RWPE2 (cell line): ENCODE results near the gene FMN1.
A peak's percentile ranks its signal among the peaks of the same experiment; 100 is the strongest.

Source experiments
- ATAC-seq: fragments of 200-7000 bp; cut with Tn5 transposase; 3 replicates; pipeline ENCODE4 v1.9.1; 2021; ENCODE audit warnings: low read depth
- DNase-seq: peaks from one replicate; pipeline ENCODE4 v3.0.0-alpha.2; 2020; ENCODE audit warnings: low spot score
- H3K27ac ChIP-seq: fragments of 450-650 bp; 2 replicates; pipeline ENCODE4 v1.5.1; 2017; ENCODE audit warnings: mild to moderate bottlenecking; ENCODE audit not compliant: poor library complexity, severe bottlenecking
- H3K27me3 ChIP-seq: fragments of 250-450 bp; sonication (Bioruptor Pico); 2 replicates; pipeline ENCODE4 v1.5.1; 2021; ENCODE audit warnings: mild to moderate bottlenecking, moderate library complexity; ENCODE audit not compliant: insufficient read depth, poor library complexity, severe bottlenecking
- H3K36me3 ChIP-seq: fragments of 250-450 bp; sonication (Bioruptor Pico); 2 replicates; pipeline ENCODE4 v1.5.1; 2020; ENCODE audit warnings: low read depth, mild to moderate bottlenecking, moderate library complexity
- H3K4me1 ChIP-seq: fragments of 250-450 bp; sonication (Bioruptor Pico); 2 replicates; pipeline ENCODE4 v1.5.1; 2021; ENCODE audit warnings: mild to moderate bottlenecking, moderate library complexity; ENCODE audit not compliant: insufficient read depth, poor library complexity, severe bottlenecking
- H3K4me3 ChIP-seq: fragments of 250-450 bp; sonication (Bioruptor Pico); 2 replicates; pipeline ENCODE4 v1.5.1; 2021; ENCODE audit warnings: mild to moderate bottlenecking, moderate library complexity; ENCODE audit not compliant: severe bottlenecking
- H3K9me3 ChIP-seq: fragments of 250-450 bp; sonication (Bioruptor Pico); 2 replicates; pipeline ENCODE4 v1.5.1; 2021; ENCODE audit warnings: mild to moderate bottlenecking, moderate library complexity; ENCODE audit not compliant: severe bottlenecking
- TF ChIP-seq, protein P1 (sequence below): fragments of 450-650 bp; IDR thresholded peaks from one replicate; pipeline ENCODE4 v1.5.1; 2017; ENCODE audit warnings: mild to moderate bottlenecking, moderate library complexity; ENCODE audit not compliant: poor library complexity, severe bottlenecking

The FMN1 gene

DNA sequence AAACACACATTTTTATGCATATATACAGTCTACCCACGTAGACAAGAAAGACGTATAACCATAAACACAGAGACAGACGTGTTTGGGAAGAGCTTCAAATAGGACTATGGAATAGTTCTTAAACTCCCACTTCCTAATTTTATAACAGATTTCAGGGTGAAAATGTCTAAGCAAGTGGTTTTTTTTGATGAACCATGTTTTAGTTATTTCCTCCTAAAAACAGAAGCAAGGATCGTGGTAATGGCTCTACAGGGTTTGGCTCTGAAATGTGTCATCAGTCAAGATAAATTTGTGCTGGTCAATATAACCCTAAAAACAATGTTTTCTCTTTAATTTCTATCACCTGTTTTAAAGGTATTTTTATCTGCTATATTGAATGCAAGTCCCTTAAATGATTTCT is 58.2 kb downstream of the FMN1 start:
- DNase-seq, result no peak
- Histone ChIP-seq H3K27me3 (no peaks in the 10 kb centered on the region), H3K36me3 (no peaks in the 10 kb centered on the region), H3K4me3 (no peak overlapping the region), H3K27ac (no peak overlapping the region), H3K9me3 (no peaks in the 10 kb centered on the region), H3K4me1 (peaks cover 12% of the 10 kb centered on the region)
- TF ChIP-seq, protein P1, sequence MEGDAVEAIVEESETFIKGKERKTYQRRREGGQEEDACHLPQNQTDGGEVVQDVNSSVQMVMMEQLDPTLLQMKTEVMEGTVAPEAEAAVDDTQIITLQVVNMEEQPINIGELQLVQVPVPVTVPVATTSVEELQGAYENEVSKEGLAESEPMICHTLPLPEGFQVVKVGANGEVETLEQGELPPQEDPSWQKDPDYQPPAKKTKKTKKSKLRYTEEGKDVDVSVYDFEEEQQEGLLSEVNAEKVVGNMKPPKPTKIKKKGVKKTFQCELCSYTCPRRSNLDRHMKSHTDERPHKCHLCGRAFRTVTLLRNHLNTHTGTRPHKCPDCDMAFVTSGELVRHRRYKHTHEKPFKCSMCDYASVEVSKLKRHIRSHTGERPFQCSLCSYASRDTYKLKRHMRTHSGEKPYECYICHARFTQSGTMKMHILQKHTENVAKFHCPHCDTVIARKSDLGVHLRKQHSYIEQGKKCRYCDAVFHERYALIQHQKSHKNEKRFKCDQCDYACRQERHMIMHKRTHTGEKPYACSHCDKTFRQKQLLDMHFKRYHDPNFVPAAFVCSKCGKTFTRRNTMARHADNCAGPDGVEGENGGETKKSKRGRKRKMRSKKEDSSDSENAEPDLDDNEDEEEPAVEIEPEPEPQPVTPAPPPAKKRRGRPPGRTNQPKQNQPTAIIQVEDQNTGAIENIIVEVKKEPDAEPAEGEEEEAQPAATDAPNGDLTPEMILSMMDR, result no peak
- ATAC-seq, result no peak

DNA sequence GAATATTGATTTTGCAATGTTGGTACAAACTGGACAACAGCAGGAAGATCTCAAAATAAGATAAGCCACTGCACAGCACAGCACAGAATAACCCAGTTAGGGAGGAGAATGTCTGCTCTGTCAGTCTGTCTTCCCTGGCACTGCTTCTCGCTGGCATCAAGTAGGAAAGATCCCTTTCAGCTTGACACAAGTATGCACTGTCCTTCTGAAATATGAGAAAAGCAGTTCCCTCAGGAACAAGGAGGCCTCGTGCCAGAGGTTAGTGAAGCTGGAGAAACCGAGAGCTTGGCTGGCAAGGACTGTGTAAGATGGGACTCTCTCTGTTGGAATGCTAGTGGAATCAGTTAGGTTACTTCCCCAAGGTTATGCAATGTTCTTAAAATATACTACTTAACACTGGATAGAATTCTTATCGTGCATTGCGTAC is 59.1 kb downstream of the FMN1 start:
- TF ChIP-seq, protein P1, result no peak
- no peak for DNase-seq
- Histone ChIP-seq H3K4me1 (peaks cover 12% of the 10 kb centered on the region), H3K27ac (no peak overlapping the region), H3K4me3 (no peak overlapping the region), H3K36me3 (no peaks in the 10 kb centered on the region), H3K9me3 (no peaks in the 10 kb centered on the region), H3K27me3 (no peaks in the 10 kb centered on the region)
- no peak for ATAC-seq

DNA sequence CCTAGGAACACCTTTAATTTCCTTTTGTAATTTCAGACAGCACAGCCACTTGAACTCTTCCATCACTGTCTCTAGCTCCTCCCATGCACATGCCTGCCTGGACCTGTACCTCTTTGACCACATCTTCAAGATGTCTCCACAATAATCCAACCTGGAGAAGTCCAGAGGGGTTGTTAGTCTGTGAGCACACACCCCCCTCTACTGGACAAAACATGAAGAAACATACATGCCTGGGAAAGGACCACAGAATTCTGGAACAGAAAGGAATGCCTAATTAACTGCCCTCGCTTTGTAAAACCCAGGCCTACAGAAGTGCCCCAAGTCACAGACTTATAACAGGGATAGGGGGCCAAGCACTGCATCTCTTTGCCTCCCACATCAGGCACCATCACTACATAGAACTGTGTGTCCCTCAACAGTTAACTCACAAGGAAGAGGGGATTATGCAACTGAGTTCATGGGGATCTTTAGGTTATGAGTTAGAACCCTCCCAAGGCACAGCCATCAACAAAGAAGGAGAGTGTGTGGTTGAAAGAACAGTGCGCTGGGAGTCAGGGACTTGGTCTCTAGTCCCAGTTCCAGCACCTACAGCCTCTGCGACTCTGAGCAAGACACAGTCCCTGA is 61.7 kb downstream of the FMN1 start:
- no peaks in the 10 kb centered on the region for H3K27me3 ChIP-seq
- H3K36me3 ChIP-seq, result no peaks in the 10 kb centered on the region
- no peak overlapping the region for H3K4me3 ChIP-seq
- TF ChIP-seq, protein P1, result peak; percentile 99
- ATAC-seq (peak; percentile 99), DNase-seq (peak; percentile 80)
- H3K4me1 ChIP-seq, result peaks cover 12% of the 10 kb centered on the region
- H3K27ac ChIP-seq, result peak overlapping the region; percentile 76
- no peaks in the 10 kb centered on the region for H3K9me3 ChIP-seq

DNA sequence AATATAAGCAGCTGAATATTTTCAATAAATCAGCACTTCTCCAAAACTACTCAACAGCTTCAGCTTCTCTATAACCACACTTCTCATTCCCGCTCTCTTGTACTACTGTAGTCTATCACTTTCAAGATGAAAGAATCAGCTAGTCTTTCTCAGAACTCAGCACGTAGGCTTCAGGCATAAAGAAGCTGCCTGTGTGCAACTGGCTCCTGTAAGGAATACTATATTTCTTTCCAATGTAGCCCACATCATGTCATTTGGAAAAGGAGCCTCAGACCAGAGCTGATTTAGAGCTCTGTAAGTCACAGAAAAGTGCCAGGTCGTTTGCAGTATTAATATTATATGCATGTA is 62.3 kb downstream of the FMN1 start:
- peak overlapping the region; percentile 76 for H3K27ac ChIP-seq
- ATAC-seq (peak; percentile 20), DNase-seq (no peak)
- H3K4me3 ChIP-seq, result no peak overlapping the region
- TF ChIP-seq, protein P1, result no peak
- no peaks in the 10 kb centered on the region for H3K27me3 ChIP-seq
- no peaks in the 10 kb centered on the region for H3K9me3 ChIP-seq
- peaks cover 17% of the 10 kb centered on the region for H3K4me1 ChIP-seq
- no peaks in the 10 kb centered on the region for H3K36me3 ChIP-seq

DNA sequence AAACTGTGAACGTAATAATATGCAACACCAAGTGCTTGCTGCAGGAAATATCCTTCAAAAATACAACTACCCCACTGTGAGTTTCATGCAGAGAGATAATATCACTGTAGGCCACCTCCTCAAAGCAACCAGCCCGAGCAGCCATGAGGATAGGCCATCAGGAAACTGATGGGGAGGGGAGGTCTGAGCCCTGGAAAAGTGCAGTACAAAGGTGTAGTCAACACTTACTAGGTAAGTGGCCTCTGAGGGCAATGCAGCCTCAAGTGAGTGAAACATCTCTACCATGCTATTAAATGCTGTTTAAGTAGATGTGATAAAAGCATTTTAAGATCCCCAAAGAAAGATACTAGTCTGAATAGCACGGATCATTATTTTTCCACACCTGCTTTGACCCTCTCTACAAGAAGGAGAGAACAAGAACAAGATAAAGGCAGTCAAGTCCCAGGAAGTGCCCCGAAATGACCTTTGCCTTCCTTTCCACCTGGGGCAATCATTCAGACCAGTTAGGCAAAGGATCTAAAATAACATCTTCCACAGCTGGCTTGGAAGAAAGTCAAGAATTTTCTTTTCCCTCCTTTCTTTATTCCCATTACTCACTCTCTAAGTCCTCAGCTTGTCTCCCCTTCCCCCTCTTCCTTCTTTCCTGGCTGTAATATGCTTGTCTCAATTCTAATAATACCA is 62.8 kb downstream of the FMN1 start:
- H3K4me1 ChIP-seq, result peaks cover 22% of the 10 kb centered on the region
- H3K9me3 ChIP-seq, result no peaks in the 10 kb centered on the region
- peak overlapping the region; percentile 76 for H3K27ac ChIP-seq
- TF ChIP-seq, protein P1, result no peak
- peak; percentile 28 for ATAC-seq
- H3K27me3 ChIP-seq, result no peaks in the 10 kb centered on the region
- no peaks in the 10 kb centered on the region for H3K36me3 ChIP-seq
- DNase-seq, result no peak
- H3K4me3 ChIP-seq, result no peak overlapping the region
